Activated CD4-positive, alpha-beta T cell treated with anti-CD3 and anti-CD28 coated beads for 24 hours (primary cell): Measurements from ENCODE around the gene APBB1IP.
A peak's percentile ranks its signal among the peaks of the same experiment; 100 is the strongest.
"Not testable (repeated sequence)": the region's sequence is repeated elsewhere in the genome, so short reads cannot be mapped to it uniquely, and the experiment has no call there.

Experiments used
- DNase-seq, 2 donors: peaks; one replicate each; pipeline ENCODE4 v3.0.0-alpha.2; 2020; ENCODE audit warnings: low read depth in 2 of 2

Gene APBB1IP

GRCh38 chr10:26437637-26438461 lies at the start of gene APBB1IP:
Gene APBB1IP (plus strand): TSS chr10:26438341. CDS start chr10:26492327, 53,986 bp downstream.
- DNase-seq: peak; percentile 14 to 31

- no peak for DNase-seq
Measured at GRCh38 chr10:26389533-26389932, 48.6 kb upstream of the APBB1IP start.

- DNase-seq: no peak
Measured at GRCh38 chr10:26391701-26392695, 46.1 kb upstream of the APBB1IP start.

GRCh38 chr10:26398353-26398752 lies 39.8 kb upstream of the APBB1IP start:
- DNase-seq: not testable (repeated sequence)

GRCh38 chr10:26407406-26407969 lies 30.7 kb upstream of the APBB1IP start:
- DNase-seq: no peak

- DNase-seq: no peak
Measured at GRCh38 chr10:26408858-26409494, 29.2 kb upstream of the APBB1IP start.

- DNase-seq: no peak
Measured at GRCh38 chr10:26410356-26410755, 27.8 kb upstream of the APBB1IP start.

GRCh38 chr10:26412932-26413331 lies 25.2 kb upstream of the APBB1IP start:
- no peak for DNase-seq

GRCh38 chr10:26413375-26413774 lies 24.8 kb upstream of the APBB1IP start:
- no peak for DNase-seq

- DNase-seq: no peak
Measured at GRCh38 chr10:26417136-26417535, 21.0 kb upstream of the APBB1IP start.

- DNase-seq: no peak
Measured at GRCh38 chr10:26422977-26423376, 15.2 kb upstream of the APBB1IP start.

GRCh38 chr10:26423722-26424121 lies 14.4 kb upstream of the APBB1IP start:
- DNase-seq: no peak

- peak in 1 of 2 donors; percentile 33 for DNase-seq
Measured at GRCh38 chr10:26430641-26431163, 7.4 kb upstream of the APBB1IP start.

- no peak for DNase-seq
Measured at GRCh38 chr10:26432938-26433337, 5.2 kb upstream of the APBB1IP start.

GRCh38 chr10:26435852-26436251 lies 2.3 kb upstream of the APBB1IP start:
- DNase-seq: no peak

- no peak for DNase-seq
Measured at GRCh38 chr10:26436848-26437247, 1.3 kb upstream of the APBB1IP start.

- peak; percentile 53 to 64 for DNase-seq
Measured at GRCh38 chr10:26438534-26439341, 597 bp downstream of the APBB1IP start.

- no peak for DNase-seq
Measured at GRCh38 chr10:26439406-26440087, 1.4 kb downstream of the APBB1IP start.

GRCh38 chr10:26440088-26440470 lies 1.9 kb downstream of the APBB1IP start:
- DNase-seq: no peak
